Suppressor macrophage (primary cell): ENCODE data around the gene KCNQ5.
A peak's percentile ranks its signal among the peaks of the same experiment; 100 is the strongest.

Source experiments
- DNase-seq, 4 experiments: peaks; one replicate each; pipeline ENCODE4 v3.0.0-alpha.2; 2020 to 2022

KCNQ5 gene

DNA sequence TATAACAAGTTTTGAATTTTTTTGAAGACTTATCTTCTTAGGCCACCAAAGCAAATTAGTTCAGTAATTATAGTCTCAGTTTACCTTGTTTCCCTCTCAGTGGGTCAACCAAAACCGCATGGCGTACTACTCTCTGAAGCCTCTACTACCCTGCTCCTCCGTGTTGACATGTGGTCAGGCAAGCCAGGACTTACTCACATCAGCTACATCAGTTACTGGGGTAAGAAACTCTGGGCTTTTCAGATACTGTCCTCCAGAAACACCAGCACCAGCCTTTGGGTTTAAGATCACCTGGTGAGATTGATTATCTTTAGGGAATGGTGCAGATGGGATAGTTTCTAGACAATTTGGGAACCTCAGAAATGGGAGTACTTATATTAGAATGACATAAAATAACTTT is 55.1 kb downstream of the KCNQ5 start:
- no peak for DNase-seq

DNA sequence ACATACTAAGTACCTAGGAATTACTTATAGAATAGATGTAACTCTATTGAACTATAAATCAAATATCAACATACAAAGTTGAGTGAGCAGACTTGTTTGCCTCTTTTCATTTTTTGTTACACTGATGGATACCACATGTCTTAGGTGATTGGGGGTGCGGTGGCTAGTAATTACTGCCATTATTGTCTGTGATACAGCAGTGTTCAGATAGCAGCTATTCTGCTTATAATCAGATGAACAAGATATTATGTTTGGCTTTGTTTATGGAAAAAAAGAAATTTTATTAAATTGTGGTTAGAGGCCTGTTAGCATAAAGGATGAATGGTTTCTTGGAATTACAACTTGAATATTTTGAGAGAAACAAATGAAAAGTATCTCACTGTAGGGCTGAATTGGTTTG is 55.9 kb downstream of the KCNQ5 start:
- DNase-seq: no peak

DNA sequence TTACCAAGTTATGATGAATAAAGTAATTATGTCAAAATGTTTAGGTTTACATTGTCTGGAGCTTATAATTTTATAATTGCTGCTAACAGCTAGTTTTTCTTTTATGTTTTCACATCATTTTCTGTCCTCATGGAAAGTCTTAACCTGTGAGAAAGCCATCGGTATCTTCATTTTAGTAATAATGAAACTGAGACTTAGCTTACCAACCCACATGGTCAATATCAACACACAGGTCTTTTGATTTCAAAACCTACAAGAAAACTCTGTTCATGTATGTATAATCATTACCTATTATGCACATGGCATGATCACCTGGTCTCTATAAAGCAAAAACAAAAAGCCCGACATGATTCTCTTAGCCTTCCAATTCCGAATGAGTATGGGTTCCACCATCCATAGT is 61.9 kb downstream of the KCNQ5 start:
- no peak for DNase-seq

DNA sequence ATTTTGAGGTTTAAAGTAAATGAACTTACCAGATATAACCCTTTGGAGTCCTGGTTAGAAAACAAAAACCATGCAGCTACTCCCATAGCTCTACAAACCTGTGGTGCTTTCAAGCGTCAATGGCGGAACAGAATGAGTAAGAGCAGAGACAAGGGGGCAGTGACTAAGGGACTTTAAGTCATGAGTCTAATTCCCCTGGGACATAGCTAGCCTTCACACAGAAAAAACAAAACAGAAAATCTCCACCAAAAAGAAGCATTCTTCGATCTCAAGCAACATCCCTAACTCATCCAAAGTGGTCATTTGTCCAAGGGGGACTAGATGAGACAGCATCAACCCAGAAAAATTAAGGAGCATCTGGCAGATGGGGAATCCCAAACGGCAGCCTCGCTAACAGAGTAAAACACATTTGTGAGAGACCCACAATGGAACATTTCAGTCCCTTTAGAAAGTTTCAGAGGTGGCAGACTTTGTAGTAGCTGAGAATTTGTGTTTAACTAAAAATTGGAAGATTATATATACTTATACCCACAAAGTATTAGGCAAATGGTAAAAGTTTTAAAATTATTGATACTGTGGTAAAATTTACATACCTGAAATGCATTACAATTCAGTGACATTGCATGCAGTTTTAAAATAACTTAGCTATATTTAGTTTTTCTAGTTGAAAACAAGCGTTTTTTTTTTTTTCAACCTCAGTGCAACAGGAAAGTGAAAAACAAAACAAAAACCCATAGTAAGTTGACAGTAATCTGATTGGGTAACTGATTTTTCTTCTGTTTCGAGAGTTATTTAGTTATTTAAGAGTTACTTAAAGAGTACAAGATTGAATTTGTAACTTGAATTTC is 67.5 kb downstream of the KCNQ5 start:
- no peak for DNase-seq

DNA sequence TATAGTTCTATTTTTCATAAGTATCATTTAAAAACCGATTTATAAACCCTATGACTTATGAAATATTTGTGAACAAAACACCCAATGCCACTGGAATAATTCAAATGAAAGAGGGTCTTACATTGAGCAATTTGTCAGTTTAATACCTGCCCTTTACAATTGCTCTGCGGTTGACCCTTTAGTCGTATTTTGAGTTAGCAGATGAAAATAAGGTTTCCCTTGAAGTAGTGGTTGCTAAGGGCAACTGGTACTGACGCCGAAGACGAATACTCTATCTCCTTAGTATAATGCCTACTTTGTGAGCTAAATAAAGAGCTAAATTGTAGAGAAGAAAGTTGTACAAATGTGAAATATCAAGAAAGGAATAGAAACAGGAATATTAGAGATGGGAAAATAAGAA is 69.4 kb downstream of the KCNQ5 start:
- no peak for DNase-seq

DNA sequence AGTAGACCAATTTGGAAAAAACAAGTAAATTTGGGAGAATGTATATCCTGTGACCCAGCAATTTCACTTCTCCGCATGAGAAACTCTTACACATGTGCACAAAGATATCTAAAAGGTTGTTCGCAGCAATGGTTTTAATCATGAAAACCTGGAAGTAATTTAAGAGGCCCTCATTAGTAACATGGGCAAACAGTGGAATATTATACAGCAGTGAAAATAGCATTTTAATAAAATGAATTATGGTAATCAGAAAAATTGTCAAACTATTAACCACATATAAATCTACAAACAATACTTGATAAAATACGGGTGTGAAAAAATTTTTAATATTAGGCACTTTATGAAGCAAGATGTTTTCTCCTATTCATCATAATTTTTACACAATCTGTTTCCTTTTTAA is 74.2 kb downstream of the KCNQ5 start:
- no peak for DNase-seq

DNA sequence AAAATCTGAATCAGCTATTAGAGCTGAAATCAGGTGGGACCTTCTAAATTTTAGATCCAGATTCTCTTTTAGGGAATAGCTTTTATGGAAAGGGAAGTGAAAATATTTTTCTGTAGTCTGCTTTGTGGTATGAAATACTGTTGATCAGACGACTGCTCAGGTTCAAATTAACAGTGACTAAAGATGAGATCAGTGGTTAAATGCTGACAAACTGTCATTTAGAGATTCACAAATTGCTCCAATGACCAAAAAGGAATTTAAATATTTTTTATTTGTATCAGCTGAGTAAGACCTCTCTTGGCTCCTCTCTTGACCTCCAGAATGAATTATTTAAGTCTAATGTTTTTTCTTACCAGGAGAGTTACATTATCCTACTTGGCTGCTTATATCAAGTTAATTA is 77.3 kb downstream of the KCNQ5 start:
- DNase-seq: peak in 2 of 4 experiments; percentile 2 to 6

DNA sequence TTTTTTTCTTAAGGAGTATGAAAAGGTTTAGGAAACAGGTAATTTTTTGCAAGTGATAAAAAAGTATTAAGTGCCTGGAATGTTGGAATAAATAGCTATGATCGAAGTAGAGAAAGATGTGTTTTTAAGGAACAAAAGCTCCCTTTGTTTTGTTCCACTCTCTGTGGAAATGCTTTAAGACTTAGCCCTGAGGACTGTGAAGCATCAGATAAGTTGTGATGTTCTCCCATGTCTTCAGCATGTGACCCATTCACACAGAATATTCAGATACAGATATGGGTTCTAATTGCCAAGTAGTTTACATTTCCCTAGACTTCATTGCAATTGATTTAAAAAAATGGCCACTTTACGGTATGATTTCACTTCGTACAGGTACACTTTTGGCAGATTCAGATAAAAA is 80.6 kb downstream of the KCNQ5 start:
- DNase-seq: no peak

DNA sequence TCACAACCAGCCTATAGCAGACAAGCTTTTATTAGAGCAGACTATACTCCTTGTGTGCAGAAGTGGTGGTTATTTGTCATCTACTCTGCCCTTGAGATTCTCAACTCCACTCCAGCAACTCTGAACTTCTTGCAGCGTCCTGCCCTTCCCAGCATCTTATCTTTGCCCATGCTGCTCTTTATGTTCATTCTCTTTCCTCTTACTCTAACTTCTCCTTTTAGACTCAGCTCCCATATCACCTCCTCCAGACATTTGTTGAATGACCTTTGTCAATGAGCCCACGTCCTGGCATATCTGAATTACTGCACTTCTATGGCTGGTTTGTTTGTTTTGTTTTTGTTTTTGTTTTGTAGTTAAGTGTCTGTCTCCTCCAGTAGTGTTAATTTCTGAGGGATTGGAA is 81.2 kb downstream of the KCNQ5 start:
- peak in 2 of 4 experiments; percentile 15 to 36 for DNase-seq

DNA sequence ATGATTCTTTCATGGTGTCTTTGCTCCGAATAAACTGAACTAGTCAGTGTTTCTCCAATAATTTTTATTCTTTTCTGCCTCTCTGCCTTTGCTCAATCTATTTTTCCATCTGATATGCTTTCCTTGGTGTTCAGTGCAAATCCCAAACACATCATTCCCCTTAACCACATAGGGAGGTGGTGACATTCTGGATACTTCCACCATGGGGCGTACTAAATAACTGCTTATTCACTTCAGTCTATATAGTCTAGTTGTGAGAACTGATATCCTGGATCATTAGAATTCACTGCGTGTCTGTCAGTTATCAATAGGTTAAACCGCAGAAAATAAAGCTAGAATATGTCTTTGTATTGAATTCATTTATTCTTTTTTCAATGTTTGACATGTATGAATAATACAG is 83.1 kb downstream of the KCNQ5 start:
- peak in 1 of 4 experiments; percentile 2 for DNase-seq

DNA sequence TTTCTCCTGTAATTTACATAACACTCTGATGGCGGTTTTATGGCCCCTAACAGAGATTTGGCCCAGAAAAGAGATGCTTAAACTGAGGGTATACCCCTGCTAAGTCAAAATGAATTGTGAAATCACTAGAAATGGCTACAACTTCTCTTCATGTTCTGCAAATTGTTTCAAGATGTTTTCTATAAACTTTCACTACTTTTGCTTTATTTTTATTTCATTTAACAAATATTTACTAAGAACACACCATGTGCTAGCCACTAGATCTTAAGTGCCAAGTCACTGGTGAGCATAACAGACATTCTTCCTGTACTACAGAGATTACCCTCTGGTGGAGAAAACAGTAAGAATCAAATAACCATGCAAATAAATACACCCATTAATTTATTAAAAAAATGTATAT is 87.6 kb downstream of the KCNQ5 start:
- no peak for DNase-seq

DNA sequence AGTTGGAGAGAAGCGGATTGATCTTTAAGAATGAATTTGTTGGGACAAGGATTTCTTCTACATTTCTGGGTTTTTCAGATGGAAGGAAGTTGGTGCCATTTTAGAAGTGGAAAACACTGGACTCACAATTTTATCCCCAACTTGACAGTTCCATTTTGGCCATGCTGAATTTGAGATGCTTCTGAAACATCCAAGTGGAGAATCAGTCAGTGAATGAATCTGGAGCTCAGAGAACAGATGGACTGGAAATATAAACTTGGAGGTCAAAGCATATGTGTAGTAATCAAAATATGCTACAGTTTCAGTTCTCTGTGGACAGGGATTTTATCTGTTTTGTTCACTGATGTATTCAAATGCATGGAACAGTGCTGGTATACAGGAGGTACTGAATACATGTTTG is 89.9 kb downstream of the KCNQ5 start:
- no peak for DNase-seq

DNA sequence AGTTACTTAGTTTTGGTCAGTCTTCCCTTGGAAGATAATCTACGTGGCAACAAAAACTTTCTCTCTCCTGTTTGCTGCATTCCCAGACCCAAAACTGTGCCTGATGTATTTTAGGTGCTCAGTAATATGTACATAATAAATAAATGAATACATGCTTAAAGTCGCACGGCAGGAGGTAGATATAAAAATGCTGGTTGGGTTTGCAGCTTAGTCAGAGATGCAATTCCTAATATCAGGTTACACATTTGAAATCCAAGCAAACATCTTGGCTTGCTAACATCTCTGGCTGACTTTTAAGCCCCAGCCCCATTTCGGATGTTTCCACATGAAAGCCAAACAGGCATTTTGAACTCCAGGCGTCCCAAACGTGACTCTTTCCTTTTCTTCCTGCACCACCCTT is 91.0 kb downstream of the KCNQ5 start:
- no peak for DNase-seq

DNA sequence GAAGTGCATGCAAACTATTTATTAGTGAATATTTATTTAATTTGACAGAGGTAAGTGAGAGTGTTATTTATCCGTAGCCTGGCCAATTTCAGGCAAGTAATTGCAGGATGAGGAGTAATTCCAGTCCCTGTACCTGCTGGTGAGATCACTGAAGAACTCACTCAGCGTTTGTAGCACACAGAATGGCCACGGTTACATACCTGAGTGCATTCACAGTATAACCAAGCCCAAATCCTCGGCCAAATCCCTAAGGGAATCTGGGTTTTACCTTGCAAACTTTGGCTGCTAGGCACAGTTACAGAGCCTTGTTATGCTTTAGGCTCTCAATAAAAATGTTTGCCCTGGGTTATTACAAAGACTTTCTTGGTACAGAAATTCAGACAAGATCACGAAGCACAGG is 93.3 kb downstream of the KCNQ5 start:
- no peak for DNase-seq

DNA sequence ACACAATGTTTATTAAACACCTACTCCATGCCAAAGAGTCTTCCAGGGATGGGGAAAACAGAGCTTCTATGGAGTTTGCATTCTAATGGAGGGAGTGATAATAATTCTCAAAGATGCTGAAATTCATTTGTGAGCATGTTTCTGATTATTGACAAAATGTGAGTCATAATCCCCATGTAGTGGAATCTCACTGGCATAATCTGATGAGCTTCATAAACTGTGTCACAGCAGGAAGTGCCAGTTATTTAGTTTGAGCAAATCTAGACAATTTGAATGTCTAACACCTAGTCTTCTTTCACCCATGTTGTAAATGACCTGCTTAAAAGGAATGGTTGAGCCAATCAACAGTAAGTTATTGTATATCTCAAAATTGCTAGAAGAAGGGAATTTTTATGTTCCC is 95.1 kb downstream of the KCNQ5 start:
- DNase-seq: no peak

DNA sequence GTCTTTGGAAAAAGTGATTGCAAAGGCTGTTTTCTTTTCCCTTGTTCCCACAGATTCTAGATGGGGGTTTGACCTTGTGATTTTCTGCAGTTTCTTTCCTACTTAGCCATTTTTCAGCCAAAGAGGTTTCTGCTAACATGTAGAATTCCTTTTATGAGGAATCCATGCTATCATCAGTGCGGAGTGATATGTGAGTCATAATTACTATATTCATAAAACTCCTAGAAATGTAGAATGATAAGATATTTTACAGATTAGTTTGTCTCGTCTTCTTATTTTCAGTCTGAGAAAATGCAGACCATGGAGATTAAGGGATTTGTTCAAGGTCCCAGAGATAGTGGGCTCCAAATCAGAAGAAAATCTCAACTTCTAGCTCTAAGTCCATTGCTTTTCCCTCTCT is 98.6 kb downstream of the KCNQ5 start:
- no peak for DNase-seq

DNA sequence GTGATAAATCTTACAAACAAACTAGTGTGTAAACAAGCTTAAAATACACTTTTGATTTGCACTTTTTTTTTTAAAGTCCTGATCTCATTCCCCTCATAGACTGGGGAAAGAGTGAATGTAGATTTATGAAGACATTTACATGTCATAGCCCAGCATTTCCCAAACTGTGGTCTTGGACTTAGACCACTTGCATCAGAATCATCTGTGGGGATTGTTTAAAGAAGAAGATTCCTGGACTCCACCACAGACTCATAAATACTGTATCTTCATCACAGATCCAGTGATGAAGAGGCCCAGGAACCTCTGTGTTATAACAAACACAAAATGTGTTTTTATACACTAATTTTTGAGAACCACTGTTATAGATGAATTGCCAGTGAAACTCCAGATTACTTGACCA is 99.5 kb downstream of the KCNQ5 start:
- DNase-seq: no peak

DNA sequence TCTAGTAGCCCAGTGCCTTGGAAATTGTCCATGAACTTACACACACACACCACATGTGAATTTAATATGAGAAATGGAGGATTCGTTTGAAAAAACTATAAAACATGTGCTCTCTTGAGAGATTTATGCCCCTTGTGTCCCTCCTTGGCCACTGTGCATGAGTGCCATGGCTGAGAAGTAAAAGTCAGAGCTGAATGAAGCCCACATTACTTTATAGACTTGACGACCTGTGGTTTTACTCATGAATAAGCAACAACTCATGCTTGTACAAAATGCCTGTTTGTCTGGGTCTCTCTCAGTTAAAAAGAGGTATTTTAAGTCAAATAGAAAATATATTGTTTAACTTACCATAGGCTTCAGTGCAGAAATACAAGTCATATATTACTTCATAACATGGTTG is 102.7 kb downstream of the KCNQ5 start:
- DNase-seq: no peak

DNA sequence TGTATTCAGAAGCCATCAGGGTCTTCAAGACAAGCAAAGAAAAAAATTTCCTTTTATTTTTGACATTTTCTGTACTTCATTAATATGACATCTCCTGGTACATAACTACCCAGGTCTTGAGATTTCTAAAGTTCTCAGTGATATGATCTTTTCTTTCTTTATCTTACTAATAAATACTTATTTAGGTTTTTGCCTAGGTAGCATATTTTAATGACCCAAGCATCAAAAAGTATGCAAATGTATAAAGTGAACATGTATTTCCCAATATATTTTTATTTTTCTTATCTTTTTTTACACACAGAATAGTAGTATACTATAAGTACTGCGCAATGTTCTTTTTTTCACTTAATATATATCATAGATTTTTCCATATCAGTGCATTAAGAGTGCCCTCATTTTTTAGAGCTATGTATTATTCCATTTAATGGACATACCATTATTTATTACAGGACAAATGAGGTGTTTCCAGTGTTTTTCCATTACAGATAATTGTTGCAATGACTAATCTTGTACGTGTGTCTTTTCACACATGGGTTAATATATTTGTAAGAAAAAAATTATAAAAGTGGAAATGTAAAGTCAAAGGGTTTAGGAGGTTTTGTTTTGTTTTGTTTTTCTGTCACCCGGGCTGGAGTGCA is 107.0 kb downstream of the KCNQ5 start:
- no peak for DNase-seq

DNA sequence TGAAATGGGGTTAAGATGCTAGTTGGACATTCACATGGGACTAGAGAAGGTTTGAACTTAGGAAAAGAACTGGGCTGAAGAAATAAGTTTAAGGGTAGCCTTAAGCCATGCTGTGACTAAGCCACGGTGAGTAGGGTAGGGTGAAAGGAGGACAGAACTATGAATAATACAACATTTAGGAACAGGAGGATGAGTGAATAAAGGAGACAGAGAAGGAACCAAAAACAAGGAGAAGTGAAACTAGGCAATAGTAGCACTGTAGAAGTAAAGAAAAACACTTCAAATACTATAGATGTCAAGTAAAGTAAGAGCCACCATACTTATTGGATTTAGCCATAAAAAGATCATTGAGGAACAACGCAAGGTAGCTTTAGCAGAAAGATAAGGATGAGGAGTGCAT is 111.2 kb downstream of the KCNQ5 start:
- peak in 2 of 4 experiments; percentile 20 to 26 for DNase-seq

DNA sequence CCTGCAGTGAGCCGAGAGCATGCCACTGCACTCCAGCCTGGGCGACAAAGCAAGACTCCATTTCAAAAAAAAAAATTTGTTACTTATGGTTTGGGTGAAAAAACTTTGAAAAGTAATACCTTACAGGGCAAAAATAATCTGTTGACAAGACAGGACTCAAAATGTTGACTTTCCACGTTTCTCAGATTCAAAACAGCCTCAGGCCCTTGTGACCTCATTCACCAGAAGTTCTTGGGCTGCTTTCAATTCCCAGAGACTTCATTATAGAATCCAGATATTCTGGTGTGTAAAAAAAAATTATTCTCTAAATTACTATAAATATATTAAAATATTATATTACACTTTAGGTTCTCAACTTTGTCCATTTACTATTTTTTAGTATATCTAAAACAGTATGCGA is 116.2 kb downstream of the KCNQ5 start:
- no peak for DNase-seq

DNA sequence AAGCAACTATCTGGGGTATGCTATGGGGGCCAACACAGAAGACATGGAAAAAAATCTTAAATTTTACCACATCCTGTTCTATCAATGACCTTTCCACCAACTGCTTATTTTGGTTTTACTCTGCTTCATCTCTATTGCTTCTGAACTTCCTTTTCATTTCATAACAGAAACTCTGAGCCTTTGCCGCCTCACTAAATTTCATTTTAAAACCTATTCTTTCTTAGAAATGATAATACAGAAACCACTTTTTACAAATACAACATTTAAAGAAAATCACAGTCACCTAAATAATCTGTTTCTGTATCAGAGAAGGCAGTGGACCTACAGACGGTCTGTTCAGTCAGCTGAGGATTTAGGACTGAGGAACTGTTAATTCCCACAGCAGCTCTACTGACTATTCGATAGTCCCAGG is 117.5 kb downstream of the KCNQ5 start:
- DNase-seq: peak in 3 of 4 experiments; percentile 8 to 16 (median 8)

DNA sequence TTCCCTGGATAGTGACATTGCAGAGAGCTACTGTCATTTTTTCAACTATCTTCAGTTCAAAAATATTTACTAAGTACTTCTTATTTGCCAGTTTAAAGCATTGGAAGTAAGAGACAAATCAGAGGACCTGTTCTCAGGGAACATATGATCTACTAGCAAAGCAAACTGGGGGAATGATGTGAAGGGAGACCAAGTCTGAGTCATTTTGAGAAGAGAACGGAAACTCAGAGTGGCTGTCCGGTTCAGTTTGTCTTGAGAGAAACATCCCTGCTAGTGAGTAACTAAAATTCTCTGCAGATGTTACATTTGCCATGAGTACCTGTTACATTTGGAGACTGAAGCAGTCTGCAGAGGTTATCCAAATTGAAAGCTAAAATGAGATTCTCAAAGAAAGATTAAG is 118.3 kb downstream of the KCNQ5 start:
- DNase-seq: peak in 3 of 4 experiments; percentile 8 to 24 (median 12)

DNA sequence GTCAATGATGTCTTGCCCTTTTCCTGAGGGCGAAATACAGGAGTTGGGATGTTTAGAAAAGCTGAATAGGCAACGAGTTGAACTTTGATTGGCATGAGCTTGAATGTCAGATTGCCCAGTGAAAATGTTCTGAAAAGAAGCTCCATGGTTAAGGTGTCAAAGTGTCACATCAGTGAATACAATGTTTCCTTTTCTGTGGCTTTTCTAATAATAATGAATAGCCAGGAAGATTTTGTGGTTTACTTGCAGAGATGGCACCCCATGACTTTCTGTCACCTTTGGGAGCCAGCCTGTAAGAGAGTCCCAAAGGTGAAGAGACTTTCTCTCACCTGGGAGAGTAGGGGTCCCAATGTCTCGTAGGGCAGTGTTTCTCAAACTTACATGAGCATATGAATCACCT is 119.2 kb downstream of the KCNQ5 start:
- DNase-seq: no peak
